CD14-positive monocyte (primary cell): ENCODE data around the gene QSER1. TPM values are rescaled to one million over a fixed set of nuclear protein-coding genes. Genes with fewer than 3 reads are reported as not detected.
"Not testable (repeated sequence)": the region's sequence is repeated elsewhere in the genome, so short reads cannot be mapped to it uniquely, and the experiment has no call there.

Experiments used
- DNase-seq, 3 donors: peaks; one replicate each; pipeline ENCODE4 v3.0.0-alpha.2; 2011 to 2022
- H2AFZ ChIP-seq: 2 replicates; pipeline ENCODE4 v1.6.0; 2012; ENCODE audit warnings: mild to moderate bottlenecking, low read depth, low read length, inconsistent platforms; ENCODE audit not compliant: insufficient read depth, poor library complexity, severe bottlenecking
- H3K27ac ChIP-seq, 2 donors: 1 replicate in 1 of 2; 2 replicates in 1 of 2; pipeline ENCODE4 v1.5.1; 2012 to 2013; ENCODE audit warnings: low read length in 2 of 2, control low read depth in 1 of 2, inconsistent platforms in 1 of 2, low read depth in 1 of 2, mild to moderate bottlenecking in 1 of 2
- H3K27me3 ChIP-seq, 2 donors: one replicate each; pipeline versions ENCODE4 v1.6.0 to v1.6.1; 2011 to 2013; ENCODE audit warnings: low read length in 2 of 2; ENCODE audit not compliant: control insufficient read depth in 2 of 2, insufficient read depth in 2 of 2
- H3K36me3 ChIP-seq, 2 donors: replicated peaks in 1 of 2; 1 replicate in 1 of 2; 2 replicates in 1 of 2; pipeline versions ENCODE4 v1.5.1 to v1.6.1; 2012 to 2013; ENCODE audit warnings: low read length in 2 of 2, control low read depth in 1 of 2, inconsistent platforms in 1 of 2, mild to moderate bottlenecking in 1 of 2; ENCODE audit not compliant: insufficient read depth in 2 of 2, control insufficient read depth in 1 of 2
- H3K4me1 ChIP-seq, 2 donors: 1 replicate in 1 of 2; 2 replicates in 1 of 2; pipeline versions ENCODE4 v1.5.1 to v1.6.1; 2012 to 2013; ENCODE audit warnings: low read length in 2 of 2, control low read depth in 1 of 2, inconsistent platforms in 1 of 2, mild to moderate bottlenecking in 1 of 2, moderate library complexity in 1 of 2; ENCODE audit not compliant: insufficient read depth in 2 of 2, control insufficient read depth in 1 of 2
- H3K4me2 ChIP-seq: replicated peaks from 2 replicates; pipeline ENCODE3; 2012; ENCODE audit warnings: low read length, moderate library complexity, mild to moderate bottlenecking; ENCODE audit not compliant: poor library complexity, severe bottlenecking; ENCODE audit errors: extremely low read depth
- H3K4me3 ChIP-seq, 3 experiments: fragments of 200-600 bp in 1 of 3; sonication (generic) in 1 of 3; replicated peaks in 1 of 3; 1 replicate in 2 of 3; 2 replicates in 1 of 3; pipeline ENCODE4 v1.5.1; 2011 to 2013; ENCODE audit warnings: low read length in 3 of 3, mild to moderate bottlenecking in 3 of 3, control low read depth in 2 of 3, low read depth in 2 of 3, inconsistent platforms in 1 of 3, moderate library complexity in 1 of 3
- H3K79me2 ChIP-seq: 2 replicates; pipeline ENCODE4 v1.6.0; 2012; ENCODE audit warnings: mild to moderate bottlenecking, control low read depth, inconsistent platforms, low read length, moderate library complexity; ENCODE audit not compliant: insufficient read depth
- H3K9ac ChIP-seq: 2 replicates; pipeline ENCODE4 v1.6.0; 2017; ENCODE audit warnings: low read length, mild to moderate bottlenecking; ENCODE audit not compliant: insufficient read depth, poor library complexity, severe bottlenecking
- H3K9me3 ChIP-seq, 2 donors: replicated peaks in 1 of 2; 1 replicate in 1 of 2; 2 replicates in 1 of 2; pipeline versions ENCODE4 v1.5.1 to v1.6.1; 2012 to 2013; ENCODE audit warnings: low read length in 2 of 2, control low read depth in 1 of 2; ENCODE audit not compliant: control insufficient read depth in 1 of 2, insufficient read depth in 1 of 2
- H4K20me1 ChIP-seq: 2 replicates; pipeline ENCODE4 v1.6.0; 2012; ENCODE audit warnings: mild to moderate bottlenecking, low read length, control low read depth, moderate library complexity; ENCODE audit not compliant: insufficient read depth
- H3K27ac Mint-ChIP-seq, 7 donors: one replicate each; pipeline ENCODE4 v1.8.0; 2020; ENCODE audit warnings: mild to moderate bottlenecking in 7 of 7, mixed read lengths in 7 of 7, moderate library complexity in 6 of 7, inconsistent platforms in 2 of 7
- H3K27me3 Mint-ChIP-seq, 3 donors: one replicate each; pipeline ENCODE4 v1.8.0; 2021 to 2022; ENCODE audit warnings: low read depth in 3 of 3, mild to moderate bottlenecking in 3 of 3, mixed read lengths in 3 of 3, moderate library complexity in 3 of 3, inconsistent platforms in 1 of 3
- H3K36me3 Mint-ChIP-seq, 2 donors: one replicate each; pipeline ENCODE4 v1.8.0; 2020; ENCODE audit warnings: mixed read lengths in 2 of 2, inconsistent platforms in 1 of 2, mild to moderate bottlenecking in 1 of 2
- H3K4me1 Mint-ChIP-seq: one replicate; pipeline ENCODE4 v1.8.0; 2020; ENCODE audit warnings: mild to moderate bottlenecking, mixed read lengths
- H3K4me3 Mint-ChIP-seq, 2 donors: one replicate each; pipeline ENCODE4 v1.8.0; 2020; ENCODE audit warnings: mild to moderate bottlenecking in 2 of 2, mixed read lengths in 2 of 2, moderate library complexity in 1 of 2
- H3K9me3 Mint-ChIP-seq, 7 donors: one replicate each; pipeline ENCODE4 v1.8.0; 2020 to 2022; ENCODE audit warnings: mixed read lengths in 7 of 7, mild to moderate bottlenecking in 6 of 7, moderate library complexity in 6 of 7, inconsistent platforms in 2 of 7
- WGBS: methylation state at CpG from one replicate; pipeline ENCODE4 v1.1.5; 2013; ENCODE audit warnings: missing lambda C conversion rate; ENCODE audit not compliant: insufficient coverage; 5-methylcytosine and 5-hydroxymethylcytosine counted together
- intact Hi-C, 2 donors: fragments of 100-400 bp; cut with micrococcal nuclease; formaldehyde crosslinking; loops; one replicate each; pipeline versions ENCODE4 v1.15.0 to v1.15.1; 2023
- polyA plus RNA-seq, 3 donors: library from polyadenylated mRNA; depleted of rRNA in 1 of 3; unstranded in 2 of 3; stranded (reverse) in 1 of 3; fragments of 300-500 nt in 2 of 3; fragments of >200 nt in 1 of 3; fragmentation: Illumina TruSeq in 2 of 3; gene quantifications; 1 replicate in 2 of 3; 2 replicates in 1 of 3; pipeline ENCODE4 v1.2.3, GENCODE V29; 2012 to 2021
- TF ChIP-seq, protein P1 (sequence below): fragments of 200-600 bp; IDR thresholded peaks from one replicate; pipeline ENCODE4 v1.8.0; 2022; ENCODE audit warnings: antibody characterized with exemption, mild to moderate bottlenecking

The QSER1 gene
- polyA plus RNA-seq, 3 donors, result 1.1 to 7.0 (median 2.5) TPM

DNA sequence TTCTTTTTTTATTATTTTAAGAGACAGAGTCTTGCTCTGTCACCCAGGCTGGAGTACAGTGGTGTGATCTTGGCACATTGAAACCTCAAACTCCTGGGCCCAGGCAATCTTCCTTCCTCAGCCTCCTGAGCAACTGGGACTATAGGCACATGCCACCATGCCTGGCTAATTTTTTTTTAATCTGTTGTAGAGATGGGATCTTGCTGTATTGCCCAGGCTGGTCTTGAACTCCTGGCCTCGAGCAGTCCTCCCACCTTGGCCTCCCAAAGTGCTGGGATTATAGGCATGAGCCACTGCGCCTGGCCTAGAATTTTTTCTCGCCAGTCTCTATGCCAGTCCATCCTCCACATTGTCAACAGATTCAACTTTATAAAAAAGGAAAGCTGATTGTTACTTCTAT lies 44.7 kb downstream of the QSER1 start:
- H2AFZ ChIP-seq, H3K27ac ChIP-seq, intact Hi-C loops, H4K20me1 ChIP-seq, H3K9me3 ChIP-seq, H3K4me2 ChIP-seq, H3K27me3 ChIP-seq, H3K4me3 ChIP-seq, DNase-seq, H3K4me1 ChIP-seq, H3K79me2 ChIP-seq, H3K9ac ChIP-seq, H3K9me3 Mint-ChIP-seq, H3K27me3 Mint-ChIP-seq, H3K4me1 Mint-ChIP-seq, H3K4me3 Mint-ChIP-seq: not testable (repeated sequence)
- H3K27ac Mint-ChIP-seq, result peak overlapping the region in 1 of 7 donors; percentile 55
- WGBS, result no CpG with 5 or more reads among the region's 3 CpGs
- peaks cover 29 to 65% of the 10 kb centered on the region in 2 donors for H3K36me3 ChIP-seq
- peaks cover 38 to 65% of the 10 kb centered on the region in 2 donors for H3K36me3 Mint-ChIP-seq

DNA sequence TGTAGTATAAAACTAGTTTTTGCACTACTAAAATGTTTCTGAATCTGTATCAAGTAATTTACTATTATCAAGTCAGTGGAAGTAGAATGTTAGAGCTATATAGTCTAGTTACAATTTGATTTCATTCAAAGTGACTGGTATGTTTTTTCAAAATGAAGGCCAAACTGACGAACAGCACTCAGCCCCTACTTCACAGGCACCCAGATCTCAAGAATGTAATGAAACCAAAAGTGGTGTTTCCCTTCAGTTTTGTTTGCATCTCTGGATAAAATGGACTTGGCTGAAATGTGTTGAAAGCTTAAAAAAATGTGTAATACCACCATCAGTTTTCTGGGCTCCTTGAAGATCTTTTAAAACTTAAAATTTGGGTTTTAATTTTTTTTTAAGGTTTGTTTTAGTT lies 46.4 kb downstream of the QSER1 start:
- H3K27ac ChIP-seq, result no peak overlapping the region
- peaks cover 22 to 54% of the 10 kb centered on the region in 2 donors for H3K36me3 Mint-ChIP-seq
- intact Hi-C loops, result no loop called here

More for the DNA sequence above, 46.4 kb downstream of the QSER1 start:
- H3K4me1 ChIP-seq, result no peaks in the 10 kb centered on the region
- WGBS, result no CpG with 5 or more reads among the region's 1 CpG
- Mint-ChIP-seq H3K9me3 (peaks cover 0 to 4% (median 2%) of the 10 kb centered on the region in 7 donors), H3K4me1 (no peaks in the 10 kb centered on the region), H3K27ac (no peak overlapping the region), H3K27me3 (no peaks in the 10 kb centered on the region), H3K4me3 (no peak overlapping the region)
- H3K4me3 ChIP-seq, result no peak overlapping the region
- peaks cover 13 to 47% of the 10 kb centered on the region in 2 donors for H3K36me3 ChIP-seq
- no peaks in the 10 kb centered on the region for H3K27me3 ChIP-seq
- no peak overlapping the region for H2AFZ ChIP-seq
- H4K20me1 ChIP-seq, result peaks cover 7% of the 10 kb centered on the region
- no peak overlapping the region for H3K9ac ChIP-seq
- H3K4me2 ChIP-seq, result no peak overlapping the region
- TF ChIP-seq, protein P1, sequence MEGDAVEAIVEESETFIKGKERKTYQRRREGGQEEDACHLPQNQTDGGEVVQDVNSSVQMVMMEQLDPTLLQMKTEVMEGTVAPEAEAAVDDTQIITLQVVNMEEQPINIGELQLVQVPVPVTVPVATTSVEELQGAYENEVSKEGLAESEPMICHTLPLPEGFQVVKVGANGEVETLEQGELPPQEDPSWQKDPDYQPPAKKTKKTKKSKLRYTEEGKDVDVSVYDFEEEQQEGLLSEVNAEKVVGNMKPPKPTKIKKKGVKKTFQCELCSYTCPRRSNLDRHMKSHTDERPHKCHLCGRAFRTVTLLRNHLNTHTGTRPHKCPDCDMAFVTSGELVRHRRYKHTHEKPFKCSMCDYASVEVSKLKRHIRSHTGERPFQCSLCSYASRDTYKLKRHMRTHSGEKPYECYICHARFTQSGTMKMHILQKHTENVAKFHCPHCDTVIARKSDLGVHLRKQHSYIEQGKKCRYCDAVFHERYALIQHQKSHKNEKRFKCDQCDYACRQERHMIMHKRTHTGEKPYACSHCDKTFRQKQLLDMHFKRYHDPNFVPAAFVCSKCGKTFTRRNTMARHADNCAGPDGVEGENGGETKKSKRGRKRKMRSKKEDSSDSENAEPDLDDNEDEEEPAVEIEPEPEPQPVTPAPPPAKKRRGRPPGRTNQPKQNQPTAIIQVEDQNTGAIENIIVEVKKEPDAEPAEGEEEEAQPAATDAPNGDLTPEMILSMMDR, result no peak
- no peak for DNase-seq
- H3K9me3 ChIP-seq, result no peaks in the 10 kb centered on the region
- peaks cover 9% of the 10 kb centered on the region for H3K79me2 ChIP-seq
